K562 (cell line): ENCODE results near the gene METTL23. TPM values are rescaled to one million over a fixed set of nuclear protein-coding genes. Genes with fewer than 3 reads are reported as not detected.

Source experiments
- BACH1 ChIP-seq: fragments of 200-800 bp; sonication (Bioruptor generic); IDR thresholded peaks from 2 replicates; pipeline ENCODE4 v1.6.1; 2016; ENCODE audit warnings: missing genetic modification characterization, missing compliant biosample characterization
- CHD1 ChIP-seq: fragments of 200-600 bp; sonication (generic); IDR thresholded peaks from one replicate; pipeline ENCODE4 v1.6.1; 2012; ENCODE audit warnings: mild to moderate bottlenecking, moderate library complexity, low read length, inconsistent platforms
- FIP1L1 ChIP-seq: fragments of 200-400 bp; formaldehyde crosslinking; IDR thresholded peaks from 2 replicates; pipeline ENCODE4 v1.6.1; 2018; ENCODE audit warnings: mild to moderate bottlenecking, low read depth, low read length; ENCODE audit not compliant: poor library complexity, severe bottlenecking
- GATAD2A ChIP-seq: fragments of 450-650 bp; IDR thresholded peaks from 2 replicates; pipeline ENCODE4 v1.6.1; 2017
- KDM1A ChIP-seq, 2 experiments: fragments of 450-650 bp; IDR thresholded peaks; 2 replicates each; pipeline ENCODE4 v1.6.1; 2016; ENCODE audit warnings: mild to moderate bottlenecking in 2 of 2
- MAFG ChIP-seq: fragments of 450-650 bp; conservative IDR thresholded peaks from 2 replicates; pipeline ENCODE4 v1.6.1; 2016; ENCODE audit warnings: missing genetic modification characterization, missing compliant biosample characterization
- NFE2L1 ChIP-seq: fragments of 450-650 bp; IDR thresholded peaks from 2 replicates; pipeline ENCODE4 v1.6.1; 2016; ENCODE audit warnings: missing genetic modification characterization, low read depth, mild to moderate bottlenecking, missing compliant biosample characterization, moderate library complexity, borderline replicate concordance
- RCOR1 ChIP-seq, 2 experiments: IDR thresholded peaks; 2 replicates each; pipeline ENCODE4 v1.6.1; 2012; ENCODE audit warnings: low read depth in 2 of 2, low read length in 2 of 2, borderline replicate concordance in 1 of 2, improper control_type of control experiment in 1 of 2
- SREBF1 ChIP-seq: fragments of 150-350 bp; IDR thresholded peaks from 2 replicates; pipeline ENCODE4 v1.6.1; 2014; ENCODE audit warnings: antibody characterized with exemption, low read depth, low read length, borderline replicate concordance
- XRCC5 ChIP-seq: fragments of 200-400 bp; formaldehyde crosslinking; IDR thresholded peaks from 2 replicates; pipeline ENCODE4 v1.6.1; 2017; ENCODE audit warnings: low read depth, mild to moderate bottlenecking, low read length
- ZFPM2 ChIP-seq: fragments of 250-450 bp; sonication (Bioruptor Pico); IDR thresholded peaks from 2 replicates; pipeline ENCODE4 v1.5.1; 2022; ENCODE audit warnings: mild to moderate bottlenecking
- ZNF384 ChIP-seq: IDR thresholded peaks from 2 replicates; pipeline ENCODE4 v1.6.1; 2012; ENCODE audit warnings: low read depth, low read length, improper control_type of control experiment
- ZNF431 ChIP-seq: sonication (generic); formaldehyde crosslinking; IDR thresholded peaks from 2 replicates; pipeline ENCODE4 v1.8.0; 2022; ENCODE audit warnings: mild to moderate bottlenecking, missing genetic modification reagents
- polyA plus RNA-seq, 8 experiments: library from polyadenylated mRNA; depleted of rRNA in 4 of 8; stranded (reverse) in 5 of 8; unstranded in 3 of 8; fragments of >200 nt; fragmentation: Nextera tagmentation in 2 of 8; fragmentation: Illumina TruSeq in 1 of 8; extraction: Ambion mirVana in 2 of 8; extraction: Trizol in 1 of 8; gene quantifications; 2 replicates each; pipeline versions ENCODE4 v1.2.1 to v1.2.3, GENCODE V29; 2011 to 2014; ENCODE audit warnings: inconsistent platforms in 1 of 8, missing spikeins in 1 of 8
- total RNA-seq, 7 experiments: library from RNA; depleted of rRNA in 6 of 7; stranded (reverse); fragments of >200 nt in 6 of 7; fragmentation: Illumina TruSeq in 2 of 7; extraction: Trizol in 2 of 7; gene quantifications; 2 replicates each; pipeline versions ENCODE4 v1.2.1 to v1.2.3, GENCODE V29; 2011 to 2021; ENCODE audit warnings: low replicate concordance in 1 of 7
- TF ChIP-seq, protein P1 (sequence below): fragments of 450-650 bp; IDR thresholded peaks from 2 replicates; pipeline ENCODE4 v1.6.1; 2016; ENCODE audit warnings: borderline replicate concordance
- TF ChIP-seq, protein P2 (sequence below), 2 experiments: fragments of 450-650 bp; IDR thresholded peaks; 2 replicates each; pipeline ENCODE4 v1.6.1; 2016
- TF ChIP-seq, protein P3 (sequence below): sonication (generic); formaldehyde crosslinking; IDR thresholded peaks from 2 replicates; pipeline ENCODE4 v1.8.0; 2022; ENCODE audit warnings: missing genetic modification reagents, mild to moderate bottlenecking, borderline replicate concordance
- TF ChIP-seq, protein P4 (sequence below), 3 experiments: IDR thresholded peaks in 2 of 3; conservative IDR thresholded peaks in 1 of 3; 2 replicates each; pipeline ENCODE4 v1.5.1; 2011 to 2012; ENCODE audit warnings: low read length in 3 of 3, mild to moderate bottlenecking in 3 of 3, control low read depth in 2 of 3, improper control_type of control experiment in 1 of 3, inconsistent platforms in 1 of 3, low read depth in 1 of 3, mixed read lengths in 1 of 3, moderate library complexity in 1 of 3; ENCODE audit not compliant: insufficient read depth in 2 of 3
- TF ChIP-seq, protein P5 (sequence below): fragments of 250-450 bp; sonication (Bioruptor Pico); IDR thresholded peaks from 2 replicates; pipeline ENCODE4 v1.9.0; 2021; ENCODE audit warnings: mild to moderate bottlenecking, inconsistent platforms

METTL23 gene
- total and polyA plus RNA-seq, 9 of the 15 experiments (the other 6 are each of a cell fraction or from before 2014, with no cell fraction given) = 29.4 to 67.3 (median 41.6) TPM

DNA sequence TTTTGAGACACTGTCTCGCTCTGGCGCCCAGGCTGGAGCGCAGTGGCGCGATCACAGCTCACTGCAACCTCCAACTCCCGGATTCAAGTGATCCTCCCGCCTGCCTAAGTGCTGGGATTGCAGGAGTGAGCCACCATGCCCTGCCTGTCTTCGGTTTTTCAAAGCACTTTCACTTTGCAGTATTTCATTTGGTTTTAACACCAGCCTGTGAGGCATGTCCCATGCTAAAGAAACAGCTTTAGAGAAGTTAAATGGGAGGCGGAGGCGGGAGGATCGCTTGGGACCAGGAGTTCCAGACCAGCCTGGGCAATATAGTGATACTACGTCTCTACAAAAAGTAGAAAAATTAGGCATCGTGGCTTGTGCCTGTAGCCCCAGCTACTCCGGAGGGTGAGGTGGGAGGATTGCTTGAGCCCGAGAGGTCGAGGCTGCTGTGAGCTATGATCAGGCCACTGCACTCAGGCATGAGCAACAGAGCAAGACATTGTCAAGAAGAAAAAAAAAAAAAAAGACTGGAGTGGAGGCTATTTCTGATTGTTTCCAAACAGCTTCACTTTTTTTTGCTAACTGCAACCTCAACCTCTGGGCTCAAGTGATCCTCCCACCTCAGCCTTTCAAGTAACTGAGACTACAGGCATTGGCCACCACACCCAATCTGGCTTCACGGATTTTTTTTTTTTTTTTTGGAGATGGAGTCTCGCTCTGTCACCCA, 1.3 kb downstream of the METTL23 start (continued):
- TF ChIP-seq CHD1 = no peak
- TF ChIP-seq GATAD2A = no peak
- no peak for TF ChIP-seq FIP1L1
- TF ChIP-seq, protein P1, sequence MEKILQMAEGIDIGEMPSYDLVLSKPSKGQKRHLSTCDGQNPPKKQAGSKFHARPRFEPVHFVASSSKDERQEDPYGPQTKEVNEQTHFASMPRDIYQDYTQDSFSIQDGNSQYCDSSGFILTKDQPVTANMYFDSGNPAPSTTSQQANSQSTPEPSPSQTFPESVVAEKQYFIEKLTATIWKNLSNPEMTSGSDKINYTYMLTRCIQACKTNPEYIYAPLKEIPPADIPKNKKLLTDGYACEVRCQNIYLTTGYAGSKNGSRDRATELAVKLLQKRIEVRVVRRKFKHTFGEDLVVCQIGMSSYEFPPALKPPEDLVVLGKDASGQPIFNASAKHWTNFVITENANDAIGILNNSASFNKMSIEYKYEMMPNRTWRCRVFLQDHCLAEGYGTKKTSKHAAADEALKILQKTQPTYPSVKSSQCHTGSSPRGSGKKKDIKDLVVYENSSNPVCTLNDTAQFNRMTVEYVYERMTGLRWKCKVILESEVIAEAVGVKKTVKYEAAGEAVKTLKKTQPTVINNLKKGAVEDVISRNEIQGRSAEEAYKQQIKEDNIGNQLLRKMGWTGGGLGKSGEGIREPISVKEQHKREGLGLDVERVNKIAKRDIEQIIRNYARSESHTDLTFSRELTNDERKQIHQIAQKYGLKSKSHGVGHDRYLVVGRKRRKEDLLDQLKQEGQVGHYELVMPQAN = no peak
- peak; percentile 57 for TF ChIP-seq ZNF384
- TF ChIP-seq BACH1 (tag) = no peak
- no peak for TF ChIP-seq MAFG (tag)
- TF ChIP-seq, protein P2, sequence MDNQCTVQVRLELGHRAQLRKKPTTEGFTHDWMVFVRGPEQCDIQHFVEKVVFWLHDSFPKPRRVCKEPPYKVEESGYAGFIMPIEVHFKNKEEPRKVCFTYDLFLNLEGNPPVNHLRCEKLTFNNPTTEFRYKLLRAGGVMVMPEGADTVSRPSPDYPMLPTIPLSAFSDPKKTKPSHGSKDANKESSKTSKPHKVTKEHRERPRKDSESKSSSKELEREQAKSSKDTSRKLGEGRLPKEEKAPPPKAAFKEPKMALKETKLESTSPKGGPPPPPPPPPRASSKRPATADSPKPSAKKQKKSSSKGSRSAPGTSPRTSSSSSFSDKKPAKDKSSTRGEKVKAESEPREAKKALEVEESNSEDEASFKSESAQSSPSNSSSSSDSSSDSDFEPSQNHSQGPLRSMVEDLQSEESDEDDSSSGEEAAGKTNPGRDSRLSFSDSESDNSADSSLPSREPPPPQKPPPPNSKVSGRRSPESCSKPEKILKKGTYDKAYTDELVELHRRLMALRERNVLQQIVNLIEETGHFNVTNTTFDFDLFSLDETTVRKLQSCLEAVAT (IDR thresholded peaks at IDR 0.05) = peak in 1 of 2 experiments; percentile 50; a peak in 1 of 4 replicates
- TF ChIP-seq, protein P3, sequence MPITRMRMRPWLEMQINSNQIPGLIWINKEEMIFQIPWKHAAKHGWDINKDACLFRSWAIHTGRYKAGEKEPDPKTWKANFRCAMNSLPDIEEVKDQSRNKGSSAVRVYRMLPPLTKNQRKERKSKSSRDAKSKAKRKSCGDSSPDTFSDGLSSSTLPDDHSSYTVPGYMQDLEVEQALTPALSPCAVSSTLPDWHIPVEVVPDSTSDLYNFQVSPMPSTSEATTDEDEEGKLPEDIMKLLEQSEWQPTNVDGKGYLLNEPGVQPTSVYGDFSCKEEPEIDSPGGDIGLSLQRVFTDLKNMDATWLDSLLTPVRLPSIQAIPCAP = no peak
- peak in 1 of 2 experiments; percentile 67; a peak in 1 of 4 replicates for TF ChIP-seq KDM1A (IDR thresholded peaks at IDR 0.05)
- no peak for TF ChIP-seq ZFPM2 (CRISPR knock-in tag)
- 0 out of 4 replicates have a peak, but pooled peaks of 1 of the 2 experiments have one; percentile 10 for TF ChIP-seq RCOR1 (IDR thresholded peaks at IDR 0.05; ENCODE audit: borderline replicate concordance in 1 of 2, low read depth in 2 of 2, low read length in 2 of 2)
- TF ChIP-seq NFE2L1 (tag) = no peak
- TF ChIP-seq, protein P4, sequence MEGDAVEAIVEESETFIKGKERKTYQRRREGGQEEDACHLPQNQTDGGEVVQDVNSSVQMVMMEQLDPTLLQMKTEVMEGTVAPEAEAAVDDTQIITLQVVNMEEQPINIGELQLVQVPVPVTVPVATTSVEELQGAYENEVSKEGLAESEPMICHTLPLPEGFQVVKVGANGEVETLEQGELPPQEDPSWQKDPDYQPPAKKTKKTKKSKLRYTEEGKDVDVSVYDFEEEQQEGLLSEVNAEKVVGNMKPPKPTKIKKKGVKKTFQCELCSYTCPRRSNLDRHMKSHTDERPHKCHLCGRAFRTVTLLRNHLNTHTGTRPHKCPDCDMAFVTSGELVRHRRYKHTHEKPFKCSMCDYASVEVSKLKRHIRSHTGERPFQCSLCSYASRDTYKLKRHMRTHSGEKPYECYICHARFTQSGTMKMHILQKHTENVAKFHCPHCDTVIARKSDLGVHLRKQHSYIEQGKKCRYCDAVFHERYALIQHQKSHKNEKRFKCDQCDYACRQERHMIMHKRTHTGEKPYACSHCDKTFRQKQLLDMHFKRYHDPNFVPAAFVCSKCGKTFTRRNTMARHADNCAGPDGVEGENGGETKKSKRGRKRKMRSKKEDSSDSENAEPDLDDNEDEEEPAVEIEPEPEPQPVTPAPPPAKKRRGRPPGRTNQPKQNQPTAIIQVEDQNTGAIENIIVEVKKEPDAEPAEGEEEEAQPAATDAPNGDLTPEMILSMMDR (IDR thresholded peaks at IDR 0.05 in 2 of 3, conservative IDR thresholded peaks at IDR 0.05 in 1 of 3; ENCODE audit: insufficient read depth in 2 of 3, low read depth in 1 of 3, low read length in 3 of 3) = no peak
- TF ChIP-seq, protein P5, sequence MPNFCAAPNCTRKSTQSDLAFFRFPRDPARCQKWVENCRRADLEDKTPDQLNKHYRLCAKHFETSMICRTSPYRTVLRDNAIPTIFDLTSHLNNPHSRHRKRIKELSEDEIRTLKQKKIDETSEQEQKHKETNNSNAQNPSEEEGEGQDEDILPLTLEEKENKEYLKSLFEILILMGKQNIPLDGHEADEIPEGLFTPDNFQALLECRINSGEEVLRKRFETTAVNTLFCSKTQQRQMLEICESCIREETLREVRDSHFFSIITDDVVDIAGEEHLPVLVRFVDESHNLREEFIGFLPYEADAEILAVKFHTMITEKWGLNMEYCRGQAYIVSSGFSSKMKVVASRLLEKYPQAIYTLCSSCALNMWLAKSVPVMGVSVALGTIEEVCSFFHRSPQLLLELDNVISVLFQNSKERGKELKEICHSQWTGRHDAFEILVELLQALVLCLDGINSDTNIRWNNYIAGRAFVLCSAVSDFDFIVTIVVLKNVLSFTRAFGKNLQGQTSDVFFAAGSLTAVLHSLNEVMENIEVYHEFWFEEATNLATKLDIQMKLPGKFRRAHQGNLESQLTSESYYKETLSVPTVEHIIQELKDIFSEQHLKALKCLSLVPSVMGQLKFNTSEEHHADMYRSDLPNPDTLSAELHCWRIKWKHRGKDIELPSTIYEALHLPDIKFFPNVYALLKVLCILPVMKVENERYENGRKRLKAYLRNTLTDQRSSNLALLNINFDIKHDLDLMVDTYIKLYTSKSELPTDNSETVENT (CRISPR knock-in tag) = no peak
- TF ChIP-seq ZNF431 = no peak
- TF ChIP-seq SREBF1 = no peak
- TF ChIP-seq XRCC5 = no peak
